Ureter (tissue), 1 donor: ENCODE results near the gene EP400. TPM values are rescaled to one million over a fixed set of nuclear protein-coding genes. Genes with fewer than 3 reads are reported as not detected.
A peak's percentile ranks its signal among the peaks of the same experiment; 100 is the strongest.
"Not testable (repeated sequence)": the region's sequence is repeated elsewhere in the genome, so short reads cannot be mapped to it uniquely, and the experiment has no call there.

Experiments
- DNase-seq: peaks from one replicate; pipeline ENCODE4 v3.0.0-alpha.2; 2020; ENCODE audit warnings: low spot score
- total RNA-seq: library from RNA; stranded (reverse); gene quantifications from one replicate; pipeline ENCODE4 v1.2.4, GENCODE V29; 2023
- donor health status: DM: yes; HTN: yes; CAD: no.

Gene EP400
- total RNA-seq, 1 donor from 2014 or later = 71.8 TPM

- DNase-seq = no peak
Observed at GRCh38 chr12:132044661-132045412, 95.1 kb downstream of the EP400 start.

GRCh38 chr12:132045751-132046150 lies 96.0 kb downstream of the EP400 start:
- DNase-seq = no peak

GRCh38 chr12:132046561-132046960 lies 96.8 kb downstream of the EP400 start:
- no peak for DNase-seq

- DNase-seq = not testable (repeated sequence)
Observed at GRCh38 chr12:132047630-132048029, 97.9 kb downstream of the EP400 start.

GRCh38 chr12:132049442-132049841 lies 99.7 kb downstream of the EP400 start:
- DNase-seq = no peak

- DNase-seq = no peak
Observed at GRCh38 chr12:132049876-132050275, 100.1 kb downstream of the EP400 start.

GRCh38 chr12:132051718-132052117 lies 102.0 kb downstream of the EP400 start:
- DNase-seq = not testable (repeated sequence)

GRCh38 chr12:132052196-132052932 lies 102.6 kb downstream of the EP400 start:
- no peak for DNase-seq

GRCh38 chr12:132053338-132054330 lies 103.9 kb downstream of the EP400 start:
- DNase-seq = no peak

- no peak for DNase-seq
Observed at GRCh38 chr12:132054983-132055382, 105.2 kb downstream of the EP400 start.

- no peak for DNase-seq
Observed at GRCh38 chr12:132055535-132056096, 105.9 kb downstream of the EP400 start.

- no peak for DNase-seq
Observed at GRCh38 chr12:132056320-132056719, 106.6 kb downstream of the EP400 start.

GRCh38 chr12:132056951-132057350 lies 107.2 kb downstream of the EP400 start:
- no peak for DNase-seq

- DNase-seq = no peak
Observed at GRCh38 chr12:132057691-132058090, 107.9 kb downstream of the EP400 start.

GRCh38 chr12:132061197-132061596 lies 111.5 kb downstream of the EP400 start:
- no peak for DNase-seq

GRCh38 chr12:132061641-132062430 lies 112.1 kb downstream of the EP400 start:
- peak; percentile 46 for DNase-seq

GRCh38 chr12:132062481-132062880 lies 112.7 kb downstream of the EP400 start:
- DNase-seq = no peak

- no peak for DNase-seq
Observed at GRCh38 chr12:132063491-132063890, 113.7 kb downstream of the EP400 start.

- no peak for DNase-seq
Observed at GRCh38 chr12:132064631-132065030, 114.9 kb downstream of the EP400 start.

- no peak for DNase-seq
Observed at GRCh38 chr12:132065203-132065602, 115.5 kb downstream of the EP400 start.
